ENCODE data around the gene SAG. TPM values are rescaled to one million over a fixed set of nuclear protein-coding genes. Genes with fewer than 3 reads are reported as not detected.

The SAG gene
- total and polyA plus RNA-seq, 8 donors: not detected

DNA sequence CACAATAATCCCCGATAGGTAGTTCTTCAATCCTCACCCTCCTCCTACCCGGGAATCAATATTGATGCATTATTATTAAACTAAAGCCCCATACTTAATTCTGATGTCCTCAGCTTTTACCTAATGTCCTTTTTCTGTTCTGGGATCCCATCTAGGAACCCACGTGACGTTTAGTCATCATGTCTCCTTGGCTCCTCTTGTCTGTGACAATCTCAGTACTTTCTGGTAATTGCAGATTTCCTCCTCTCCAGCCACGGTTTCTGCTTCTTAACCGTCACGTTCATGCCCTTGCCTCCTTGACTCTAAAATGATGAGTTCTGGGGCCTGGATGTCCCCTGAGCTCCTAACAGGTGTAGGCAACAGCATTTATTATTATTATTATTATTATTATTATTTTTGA lies 43.8 kb downstream of the SAG start:
- ATAC-seq (no peak), DNase-seq (no peak), FAIRE-seq (no peak)
- Histone ChIP-seq H3K27ac (no peak overlapping the region), H3K4me3 (no peak overlapping the region), H3K36me3 (no peaks in the 10 kb centered on the region), H3K9me3 (no peaks in the 10 kb centered on the region), H3K4me1 (peaks cover 0 to 3% (median 0%) of the 10 kb centered on the region in 3 donors), H3K27me3 (no peaks in the 10 kb centered on the region)
- 72 to 82% methylated on average over 7 of the region's 7 CpGs for WGBS, 2 donors
- TF ChIP-seq, protein P1, sequence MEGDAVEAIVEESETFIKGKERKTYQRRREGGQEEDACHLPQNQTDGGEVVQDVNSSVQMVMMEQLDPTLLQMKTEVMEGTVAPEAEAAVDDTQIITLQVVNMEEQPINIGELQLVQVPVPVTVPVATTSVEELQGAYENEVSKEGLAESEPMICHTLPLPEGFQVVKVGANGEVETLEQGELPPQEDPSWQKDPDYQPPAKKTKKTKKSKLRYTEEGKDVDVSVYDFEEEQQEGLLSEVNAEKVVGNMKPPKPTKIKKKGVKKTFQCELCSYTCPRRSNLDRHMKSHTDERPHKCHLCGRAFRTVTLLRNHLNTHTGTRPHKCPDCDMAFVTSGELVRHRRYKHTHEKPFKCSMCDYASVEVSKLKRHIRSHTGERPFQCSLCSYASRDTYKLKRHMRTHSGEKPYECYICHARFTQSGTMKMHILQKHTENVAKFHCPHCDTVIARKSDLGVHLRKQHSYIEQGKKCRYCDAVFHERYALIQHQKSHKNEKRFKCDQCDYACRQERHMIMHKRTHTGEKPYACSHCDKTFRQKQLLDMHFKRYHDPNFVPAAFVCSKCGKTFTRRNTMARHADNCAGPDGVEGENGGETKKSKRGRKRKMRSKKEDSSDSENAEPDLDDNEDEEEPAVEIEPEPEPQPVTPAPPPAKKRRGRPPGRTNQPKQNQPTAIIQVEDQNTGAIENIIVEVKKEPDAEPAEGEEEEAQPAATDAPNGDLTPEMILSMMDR (IDR thresholded peaks at IDR 0.05): no peak
- intact Hi-C loops (cut with DNase I): no loop called here

DNA sequence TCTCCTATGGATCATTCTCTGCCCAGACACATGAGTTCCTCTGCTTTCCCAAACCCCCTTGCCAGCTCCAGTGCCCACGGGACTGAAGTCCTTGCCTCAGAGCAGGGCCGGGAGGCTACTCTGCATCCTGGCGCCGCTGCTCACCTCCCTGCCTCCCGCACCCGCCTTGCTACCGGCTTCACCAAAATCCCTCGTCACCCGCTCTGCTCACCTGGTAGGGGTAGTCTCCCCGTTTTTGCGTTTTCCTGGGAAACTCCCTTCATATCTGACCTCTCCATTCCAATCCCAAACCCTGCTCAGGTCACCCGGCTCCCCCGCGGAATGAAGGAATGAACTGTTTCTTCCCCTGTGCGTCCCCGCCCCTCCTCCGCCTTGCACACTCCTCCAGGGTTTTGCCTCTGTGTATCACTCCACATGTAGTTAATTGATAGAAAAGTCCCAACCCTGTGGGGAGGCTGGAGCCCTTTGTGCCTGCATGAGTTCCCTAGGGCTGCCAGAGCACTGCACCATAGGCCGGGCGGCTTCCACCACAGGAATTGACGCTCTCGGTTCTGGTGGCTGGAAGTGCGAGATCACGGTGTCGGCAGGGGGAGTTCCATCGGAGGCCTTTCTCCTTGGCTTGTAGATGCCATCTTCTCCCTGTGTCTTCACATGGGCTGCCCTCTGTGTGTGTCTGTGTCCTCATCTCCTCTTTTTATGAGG lies 44.7 kb downstream of the SAG start:
- 90 to 95% methylated on average over 25 of the region's 25 CpGs for WGBS, 2 donors
- intact Hi-C loops (cut with DNase I): no loop called here
- H3K36me3 ChIP-seq: no peaks in the 10 kb centered on the region
- ATAC-seq (no peak), DNase-seq (no peak), FAIRE-seq (no peak)
- H3K27ac ChIP-seq: no peak overlapping the region
- H3K4me1 ChIP-seq: peaks cover 0 to 3% (median 0%) of the 10 kb centered on the region in 3 donors
- no peaks in the 10 kb centered on the region for H3K27me3 ChIP-seq
- TF ChIP-seq, protein P1 (IDR thresholded peaks at IDR 0.05): no peak
- no peak overlapping the region for H3K4me3 ChIP-seq
- H3K9me3 ChIP-seq: no peaks in the 10 kb centered on the region

DNA sequence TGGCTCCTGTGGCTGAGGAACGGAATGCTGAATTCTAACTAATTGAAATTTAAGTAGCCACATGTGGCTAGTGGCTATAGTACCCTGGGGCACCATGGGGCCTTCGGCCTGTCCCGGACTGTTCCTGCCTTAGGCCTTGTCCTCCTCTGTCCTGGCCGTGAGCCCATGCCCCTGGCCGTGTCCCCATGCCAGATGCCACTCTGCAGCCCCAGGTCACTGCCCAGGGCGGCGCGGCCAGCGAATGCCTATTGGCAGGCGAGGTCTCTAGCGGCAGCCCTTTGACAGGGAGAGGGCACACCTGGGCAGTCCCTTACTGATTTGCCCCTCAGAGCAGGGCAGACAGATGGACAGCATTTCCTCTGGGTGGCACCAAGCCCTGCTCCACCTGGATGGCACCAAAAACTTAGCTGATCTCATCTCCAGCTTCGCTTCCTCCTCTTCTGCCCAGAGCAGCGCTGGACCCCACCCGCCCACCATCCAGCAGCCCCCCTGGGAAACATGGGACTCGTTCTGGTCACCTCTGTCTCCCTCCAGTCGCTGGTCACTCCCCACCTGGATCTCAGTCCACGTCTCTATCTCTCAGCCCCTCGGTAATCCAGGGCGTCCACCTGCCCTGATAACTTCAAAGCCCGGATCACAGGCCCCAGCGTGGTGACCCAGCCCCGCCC lies 45.6 kb downstream of the SAG start:
- 69 to 75% methylated on average over 21 to 22 of the region's 22 CpGs for WGBS, 2 donors

DNA sequence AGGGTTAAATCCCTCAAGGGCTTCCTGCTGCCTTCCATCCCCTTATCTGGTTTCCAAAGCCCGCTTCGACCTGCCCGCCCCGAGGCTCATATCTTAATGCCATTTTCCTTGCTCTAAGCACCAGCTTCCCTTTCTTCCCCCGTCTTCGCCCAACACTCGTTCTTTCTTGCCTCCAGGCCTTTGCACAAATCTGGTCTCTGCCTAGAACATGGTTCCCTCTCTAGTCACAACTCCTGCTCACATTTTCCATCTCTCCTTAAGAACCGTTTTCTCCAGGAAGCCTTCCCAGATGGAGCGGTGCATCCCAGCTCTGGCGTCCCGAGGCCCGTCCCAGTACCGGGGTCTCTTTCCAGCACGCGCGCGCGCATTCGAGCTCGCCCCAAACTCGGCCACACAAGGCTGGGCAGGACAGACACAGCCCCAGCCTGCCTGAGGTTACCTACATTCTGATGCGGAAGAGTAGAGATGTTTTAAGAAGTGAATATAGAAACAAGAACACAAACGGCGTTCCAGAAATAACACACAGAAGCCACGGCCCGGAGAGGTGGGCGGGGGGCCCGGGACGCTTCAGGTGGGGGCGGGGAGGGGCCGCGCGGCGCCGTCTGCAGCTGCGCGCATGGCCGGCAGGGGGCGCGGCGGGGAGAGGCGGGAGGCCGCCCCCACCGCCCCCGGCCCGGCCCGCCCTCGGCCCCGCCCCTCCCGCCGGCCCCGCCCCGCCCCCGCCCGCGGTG lies 46.3 kb downstream of the SAG start, which contains the start of gene DGKD:
Gene DGKD (plus strand): TSS at position 726 of the 731 bp plus-strand sequence. CDS start 25 bp downstream, outside the sequence.
- Histone ChIP-seq H3K27me3 (no peaks in the 10 kb centered on the region), H3K27ac (peak within 1 kb of the TSS in 1 of 4 donors; percentile 23), H3K4me1 (peaks cover 0 to 3% (median 0%) of the 10 kb centered on the region in 3 donors), H3K9me3 (no peaks in the 10 kb centered on the region), H3K36me3 (no peaks in the 10 kb centered on the region), H3K4me3 (peak within 1 kb of the TSS; percentile 45 to 71 (median 61))
- TF ChIP-seq, protein P1 (IDR thresholded peaks at IDR 0.05): no peak
- 1 to 2% methylated on average over 39 to 56 of the region's 56 CpGs for WGBS, 2 donors
- DNase-seq (peak in 5 of 6 donors; percentile 45 to 90 (median 64)), ATAC-seq (peak; percentile 87 to 90 (median 90)), FAIRE-seq (no peak)
- intact Hi-C loops (cut with DNase I): no loop called here

More for the DNA sequence above, 45.6 kb downstream of the SAG start:
- TF ChIP-seq, protein P1 (IDR thresholded peaks at IDR 0.05): no peak
- DNase-seq (peak in 3 of 6 donors; percentile 20 to 52 (median 21)), FAIRE-seq (no peak), ATAC-seq (peak in 2 of 4 donors; percentile 6 to 8)
- H3K4me1 ChIP-seq: peaks cover 0 to 3% (median 0%) of the 10 kb centered on the region in 3 donors
- H3K9me3 ChIP-seq: no peaks in the 10 kb centered on the region
- intact Hi-C loops (cut with DNase I): no loop called here
- peak overlapping the region in 2 of 4 donors; percentile 50 to 65 for H3K4me3 ChIP-seq
- H3K27me3 ChIP-seq: no peaks in the 10 kb centered on the region
- no peak overlapping the region for H3K27ac ChIP-seq
- no peaks in the 10 kb centered on the region for H3K36me3 ChIP-seq
